A549 (cell line): Measurements from ENCODE around the gene AK8.

Source experiments
- CTCF ChIP-seq: fragments of >200 bp; sonication (Bioruptor Twin); formaldehyde crosslinking; IDR thresholded peaks from 3 replicates; pipeline ENCODE4 v1.5.1; 2016
- EHF ChIP-seq: fragments of 250-450 bp; sonication (Bioruptor Pico); IDR thresholded peaks from 2 replicates; pipeline ENCODE4 v1.5.0; 2020; ENCODE audit warnings: mild to moderate bottlenecking
- EP300 ChIP-seq, 2 experiments: fragments of >200 bp; sonication (Bioruptor Twin); formaldehyde crosslinking; IDR thresholded peaks; 2 replicates in 1 of 2; 3 replicates in 1 of 2; pipeline ENCODE4 v1.6.1; 2016 to 2017
- JUN ChIP-seq, 2 experiments: fragments of >200 bp; sonication (Bioruptor Twin); formaldehyde crosslinking; IDR thresholded peaks; 2 replicates in 1 of 2; 3 replicates in 1 of 2; pipeline ENCODE4 v1.6.1; 2016 to 2017
- JUNB ChIP-seq: fragments of >200 bp; sonication (Bioruptor Twin); formaldehyde crosslinking; IDR thresholded peaks from 2 replicates; pipeline ENCODE4 v1.6.1; 2016
- KDM1A ChIP-seq: fragments of 200-600 bp; sonication (generic); IDR thresholded peaks from 2 replicates; pipeline ENCODE4 v1.6.1; 2016; ENCODE audit warnings: low read depth, mild to moderate bottlenecking
- KDM5A ChIP-seq: fragments of 200-600 bp; sonication (generic); IDR thresholded peaks from 2 replicates; pipeline ENCODE4 v1.6.1; 2016; ENCODE audit warnings: antibody characterized with exemption, mild to moderate bottlenecking
- MAX ChIP-seq: IDR thresholded peaks from 2 replicates; pipeline ENCODE4 v1.6.1; 2012
- MAZ ChIP-seq: fragments of 150-350 bp; IDR thresholded peaks from 2 replicates; pipeline ENCODE4 v1.6.1; 2014; ENCODE audit warnings: antibody characterized with exemption, low read depth, low read length, borderline replicate concordance
- POLR2A ChIP-seq: IDR thresholded peaks from 2 replicates; pipeline ENCODE4 v1.6.1; 2012; ENCODE audit warnings: mild to moderate bottlenecking, low read length
- REST ChIP-seq: fragments of 200-600 bp; sonication (generic); IDR thresholded peaks from 2 replicates; pipeline ENCODE4 v1.6.1; 2016; ENCODE audit warnings: antibody characterized with exemption, mild to moderate bottlenecking, moderate library complexity
- RFX5 ChIP-seq: fragments of 450-650 bp; IDR thresholded peaks from 2 replicates; pipeline ENCODE4 v1.7.1; 2014; ENCODE audit warnings: antibody characterized with exemption, mild to moderate bottlenecking, moderate library complexity
- SMC3 ChIP-seq: fragments of >200 bp; sonication (Bioruptor Twin); formaldehyde crosslinking; IDR thresholded peaks from 3 replicates; pipeline ENCODE4 v1.6.1; 2018; ENCODE audit warnings: inconsistent platforms
- ZFP36 ChIP-seq: fragments of 450-650 bp; IDR thresholded peaks from 2 replicates; pipeline ENCODE4 v1.6.1; 2014; ENCODE audit warnings: borderline replicate concordance; ENCODE audit not compliant: partially characterized antibody

- no peak for TF ChIP-seq MAX
- no peak for TF ChIP-seq JUN (IDR thresholded peaks at IDR 0.05)
- TF ChIP-seq CTCF, result no peak
- TF ChIP-seq EP300 (IDR thresholded peaks at IDR 0.05), result no peak
- TF ChIP-seq SMC3, result no peak
- no peak for TF ChIP-seq JUNB
- TF ChIP-seq POLR2A, result no peak
- no peak for TF ChIP-seq RFX5
- no peak for TF ChIP-seq KDM1A
- no peak for TF ChIP-seq KDM5A
- TF ChIP-seq MAZ, result no peak
- no peak for TF ChIP-seq EHF (CRISPR knock-in tag)
- no peak for TF ChIP-seq REST
- TF ChIP-seq ZFP36, result no peak
Observed at GRCh38 chr9:132801659-132802058, 76.4 kb downstream of the AK8 start.
